SK-N-MC (cell line): Measurements from ENCODE around the gene KRT38.

ENCODE experiments used
- EZH2 ChIP-seq: fragments of 200-600 bp; sonication (generic); IDR thresholded peaks from one replicate; pipeline ENCODE4 v1.6.1; 2017; ENCODE audit warnings: antibody characterized with exemption
- FOXP2 ChIP-seq: optimal IDR thresholded peaks from 2 replicates; pipeline ENCODE3; 2011; ENCODE audit warnings: mild to moderate bottlenecking, moderate library complexity; ENCODE audit not compliant: insufficient read depth; ENCODE audit errors: extremely low read length, control extremely low read depth
- POLR2AphosphoS5 ChIP-seq: IDR thresholded peaks from 2 replicates; pipeline ENCODE4 v1.6.1; 2012; ENCODE audit warnings: mild to moderate bottlenecking, low read depth, low read length, borderline replicate concordance

DNA sequence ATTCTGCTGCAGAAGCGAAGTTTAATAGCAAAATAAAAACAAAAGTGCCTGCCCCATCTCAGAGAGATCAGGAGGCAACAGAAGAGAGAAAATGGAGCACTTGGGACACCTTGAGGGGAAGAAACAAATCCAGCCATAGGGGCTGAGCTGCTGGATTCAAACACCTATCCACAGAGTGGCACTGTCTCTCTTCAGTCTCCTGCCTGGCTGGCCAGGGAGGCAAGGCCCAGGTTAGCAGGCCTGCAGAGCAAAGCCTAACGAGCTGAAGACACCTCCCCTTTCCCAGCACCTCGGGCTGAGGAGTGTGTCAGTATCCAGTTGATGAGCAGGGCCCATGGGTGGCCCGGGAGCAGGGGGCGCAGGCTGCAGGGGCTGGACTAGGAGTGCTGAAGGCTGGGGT is 34.6 kb downstream of the KRT38 start:
- no peak for TF ChIP-seq EZH2
- no peak for TF ChIP-seq POLR2AphosphoS5
- no peak for TF ChIP-seq FOXP2
